GM18907 (cell line): ENCODE results near the gene RMC1.
"Not testable (repeated sequence)": the region's sequence is repeated elsewhere in the genome, so short reads cannot be mapped to it uniquely, and the experiment has no call there.

Experiments used
- ATAC-seq: cut with Tn5 transposase; IDR thresholded peaks from one replicate; pipeline ENCODE4 v1.9.1; 2021; ENCODE audit warnings: mild to moderate bottlenecking, moderate library complexity; ENCODE audit not compliant: unreplicated experiment

RMC1 gene

GRCh38 chr18:23556145-23556780, 53.0 kb downstream of the RMC1 start:
- no peak for ATAC-seq

GRCh38 chr18:23557511-23557910, 54.2 kb downstream of the RMC1 start:
- ATAC-seq, result not testable (repeated sequence)

- ATAC-seq, result no peak
Measured at GRCh38 chr18:23560186-23560585, 56.9 kb downstream of the RMC1 start.

- ATAC-seq, result no peak
Measured at GRCh38 chr18:23563377-23564043, 60.2 kb downstream of the RMC1 start.

GRCh38 chr18:23565916-23566547, 62.7 kb downstream of the RMC1 start:
- no peak for ATAC-seq

DNA sequence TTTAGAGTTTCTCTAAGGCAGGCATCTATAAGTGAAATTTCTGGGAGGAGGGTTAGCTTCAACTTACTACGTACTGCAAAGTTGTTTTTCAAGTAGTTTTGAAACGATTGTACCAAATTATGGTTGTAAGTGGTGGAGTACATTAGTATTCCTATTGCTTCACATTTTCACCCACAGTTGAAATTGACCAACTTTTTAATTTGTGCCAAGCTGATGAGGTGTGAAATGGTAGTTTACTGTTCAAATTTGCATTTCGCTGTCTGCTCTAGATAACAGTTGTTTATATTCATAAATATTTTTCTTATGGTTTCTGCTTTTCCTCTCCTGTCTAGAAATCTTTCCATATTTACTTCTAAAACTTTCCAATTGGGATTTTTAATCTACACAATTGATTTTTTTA, 64.4 kb downstream of the RMC1 start:
- no peak for ATAC-seq

DNA sequence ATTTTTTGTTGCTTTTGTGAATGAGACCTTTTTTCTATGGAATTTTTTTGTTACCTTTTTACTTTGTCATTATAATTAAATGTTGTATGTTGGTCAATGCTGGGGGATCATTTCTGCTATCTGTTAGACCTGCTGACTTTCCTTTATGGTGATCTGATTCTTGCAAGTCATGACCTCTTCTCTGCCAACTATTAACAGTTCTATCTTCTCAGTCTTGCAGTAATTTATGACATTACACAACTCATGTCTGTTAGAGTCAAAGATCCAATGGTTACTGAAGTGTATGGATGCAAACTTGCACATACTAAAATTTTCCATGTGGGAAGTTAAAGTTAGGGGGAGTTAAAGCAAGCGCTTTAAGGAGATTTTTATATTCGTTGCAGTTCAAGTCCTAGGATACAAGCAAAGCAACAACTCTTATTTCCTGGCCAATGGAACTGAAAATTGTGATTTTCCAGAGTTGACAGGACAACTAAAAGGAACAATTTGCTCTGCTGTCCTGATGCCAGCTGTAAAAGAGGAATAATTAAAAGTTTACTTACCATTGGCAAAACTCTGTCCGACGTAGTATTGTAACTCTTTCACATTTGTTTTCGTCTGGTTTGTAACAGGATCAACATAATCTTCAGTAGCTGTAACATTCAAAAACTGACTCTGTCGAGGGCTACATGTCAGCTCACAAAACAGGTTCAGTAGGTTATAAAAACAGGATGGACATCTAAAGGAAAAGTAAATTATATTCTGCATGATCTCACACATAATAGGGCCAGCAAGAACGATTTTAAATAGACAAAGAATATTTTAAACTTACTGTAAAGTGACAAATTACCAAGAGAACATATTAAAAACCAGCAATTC, 65.2 kb downstream of the RMC1 start:
- no peak for ATAC-seq

GRCh38 chr18:23569299-23570063, 66.2 kb downstream of the RMC1 start:
- ATAC-seq, result no peak

GRCh38 chr18:23570912-23571504, 67.7 kb downstream of the RMC1 start:
- no peak for ATAC-seq

DNA sequence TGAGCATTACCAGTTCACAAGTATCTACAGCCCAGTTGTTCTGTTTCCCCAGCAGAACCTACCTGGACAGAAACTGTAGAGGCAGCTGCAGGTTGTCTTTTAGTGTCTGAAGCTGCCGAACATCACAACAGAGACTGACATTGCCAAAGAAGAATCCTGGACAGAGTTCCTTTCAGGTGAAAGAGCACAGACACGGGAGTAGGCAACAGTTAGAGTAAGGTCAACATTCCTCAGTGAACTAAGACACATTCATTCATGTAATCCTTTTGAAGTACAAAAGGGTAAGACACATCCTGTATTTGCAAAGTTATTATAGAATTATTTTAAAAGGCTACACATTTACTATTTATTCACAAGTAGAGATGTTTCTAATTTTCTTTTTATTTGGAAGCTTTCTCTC, 68.7 kb downstream of the RMC1 start:
- no peak for ATAC-seq

DNA sequence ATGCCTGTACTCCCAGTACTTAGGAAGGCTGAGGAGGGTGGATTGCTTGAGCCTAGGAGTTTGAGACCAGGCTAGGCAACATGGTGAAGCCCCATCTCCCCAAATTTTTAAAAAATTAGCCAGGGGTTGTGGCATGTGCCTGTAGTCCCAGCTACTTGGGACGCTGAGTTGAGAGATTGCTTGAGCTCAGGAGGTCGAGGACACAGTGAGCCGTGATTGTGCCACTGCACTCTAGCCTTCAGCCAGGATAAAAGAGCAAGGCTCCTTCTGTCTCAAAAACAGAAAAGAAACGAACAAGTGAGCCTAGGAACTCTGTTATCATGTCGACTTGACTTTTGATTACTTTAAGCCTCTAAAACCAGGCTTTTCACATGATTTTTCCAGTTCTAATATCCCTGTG, 69.3 kb downstream of the RMC1 start:
- ATAC-seq, result no peak

- no peak for ATAC-seq
Measured at GRCh38 chr18:23573020-23573419, 69.7 kb downstream of the RMC1 start.

GRCh38 chr18:23573626-23574431, 70.5 kb downstream of the RMC1 start:
- no peak for ATAC-seq

DNA sequence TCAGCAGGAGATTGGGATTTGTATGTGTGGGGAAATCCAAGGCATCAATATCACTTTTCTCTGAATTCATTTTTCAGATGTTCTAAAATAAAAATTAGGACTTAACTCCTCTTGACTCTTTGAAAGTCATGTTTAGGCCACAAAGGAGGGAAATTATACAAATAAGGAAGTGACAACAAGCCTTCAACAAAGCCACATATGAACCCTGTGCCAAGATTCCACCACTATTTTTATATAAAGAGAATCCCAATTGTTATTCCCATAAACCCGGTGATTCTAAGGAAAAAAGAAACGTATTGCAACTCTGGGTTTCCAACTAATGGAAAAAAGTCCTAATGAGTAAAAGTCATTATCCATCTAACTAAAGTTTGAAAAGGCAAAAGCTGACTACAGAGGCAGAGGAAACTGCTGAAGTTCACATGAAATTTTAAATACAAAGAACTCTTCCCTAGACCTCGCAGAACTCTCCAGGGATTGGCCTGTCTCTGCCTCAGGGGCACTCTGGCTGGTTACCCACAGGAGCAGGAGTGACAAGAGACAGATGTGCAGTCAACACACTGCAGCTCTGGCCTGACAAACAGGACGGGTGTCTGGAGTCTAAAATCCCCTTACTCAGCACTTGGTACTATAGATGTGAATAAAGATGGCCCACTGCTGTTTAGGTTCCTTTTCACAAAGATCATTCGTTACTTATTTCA, 71.4 kb downstream of the RMC1 start:
- no peak for ATAC-seq

DNA sequence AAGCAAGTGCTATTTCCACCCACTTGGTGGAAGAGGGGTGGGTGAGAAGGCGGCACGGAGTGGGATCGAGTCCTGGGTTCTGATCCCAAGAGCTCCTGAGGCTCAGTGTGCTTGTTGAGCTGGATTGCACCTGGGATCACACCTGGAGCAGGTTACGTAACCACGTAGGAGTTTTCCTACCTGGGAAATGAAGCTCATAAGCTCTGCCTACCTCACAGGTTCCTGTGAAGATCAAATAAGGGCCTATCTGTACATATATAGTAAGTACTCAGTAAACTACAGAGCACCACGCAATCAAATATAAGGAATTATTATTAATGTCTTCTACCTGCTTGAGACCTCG, 72.0 kb downstream of the RMC1 start:
- no peak for ATAC-seq

DNA sequence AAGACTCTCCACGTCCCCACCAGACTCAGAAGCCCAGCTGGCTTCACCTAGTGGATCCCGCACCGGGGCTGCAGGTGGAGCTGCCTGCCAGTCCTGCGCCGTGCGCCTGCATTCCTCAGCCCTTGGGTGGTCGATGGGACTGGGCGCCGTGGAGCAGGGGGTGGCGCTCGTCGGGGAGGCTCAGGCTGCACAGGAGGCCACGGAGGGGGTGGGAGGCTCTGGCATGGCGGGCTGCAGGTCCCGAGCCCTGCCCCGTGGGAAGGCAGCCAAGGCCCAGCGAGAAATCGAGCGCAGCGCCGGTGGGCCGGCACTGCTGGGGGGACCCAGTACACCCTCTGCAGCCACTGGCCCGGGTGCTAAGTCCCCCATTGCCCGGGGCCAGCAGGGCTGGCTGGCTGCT, 74.2 kb downstream of the RMC1 start:
- ATAC-seq, result not testable (repeated sequence)

GRCh38 chr18:23578067-23578701, 74.9 kb downstream of the RMC1 start:
- no peak for ATAC-seq

- no peak for ATAC-seq
Measured at GRCh38 chr18:23578891-23579653, 75.8 kb downstream of the RMC1 start.
